DOHH2 (cell line): ENCODE data around the gene RAB3IL1.

Experiments used
- CTCF ChIP-seq: fragments of 200-600 bp; sonication (generic); IDR thresholded peaks from one replicate; pipeline ENCODE4 v1.5.1; 2014; ENCODE audit warnings: antibody characterized with exemption, mild to moderate bottlenecking, low read depth, low read length; ENCODE audit not compliant: poor library complexity, severe bottlenecking
- EZH2phosphoT487 ChIP-seq: fragments of 200-600 bp; sonication (generic); IDR thresholded peaks from 2 replicates; pipeline ENCODE4 v1.6.1; 2017; ENCODE audit warnings: borderline replicate concordance, mild to moderate bottlenecking, antibody characterized with exemption, low read length, moderate library complexity, mixed read lengths

GRCh38 chr11:61895718-61896059, 21.7 kb downstream of the RAB3IL1 start:
- TF ChIP-seq CTCF: no peak
- TF ChIP-seq EZH2phosphoT487: no peak
